ENCODE data around the gene BAZ1A.

- TF ChIP-seq CTCF (IDR thresholded peaks at IDR 0.05) (no peak), SIN3A (IDR thresholded peaks at IDR 0.05; ENCODE audit: borderline replicate concordance, insufficient read depth, low read depth, low read length) (no peak), POLR2AphosphoS5 (IDR thresholded peaks at IDR 0.05; ENCODE audit: low read depth, low read length) (no peak), TCF7L2 (IDR thresholded peaks at IDR 0.05; ENCODE audit: low read depth, low read length) (no peak)
These were observed 93.9 kb downstream of the BAZ1A start for GRCh38 chr14:34781242-34781641.

All from Panc1 (cell line).